GM19463 (cell line): ENCODE results near the gene WDR37.

ENCODE experiments used
- ATAC-seq: cut with Tn5 transposase; IDR thresholded peaks from one replicate; pipeline ENCODE4 v1.9.1; 2021; ENCODE audit warnings: mild to moderate bottlenecking, moderate library complexity; ENCODE audit not compliant: unreplicated experiment

The WDR37 gene

DNA sequence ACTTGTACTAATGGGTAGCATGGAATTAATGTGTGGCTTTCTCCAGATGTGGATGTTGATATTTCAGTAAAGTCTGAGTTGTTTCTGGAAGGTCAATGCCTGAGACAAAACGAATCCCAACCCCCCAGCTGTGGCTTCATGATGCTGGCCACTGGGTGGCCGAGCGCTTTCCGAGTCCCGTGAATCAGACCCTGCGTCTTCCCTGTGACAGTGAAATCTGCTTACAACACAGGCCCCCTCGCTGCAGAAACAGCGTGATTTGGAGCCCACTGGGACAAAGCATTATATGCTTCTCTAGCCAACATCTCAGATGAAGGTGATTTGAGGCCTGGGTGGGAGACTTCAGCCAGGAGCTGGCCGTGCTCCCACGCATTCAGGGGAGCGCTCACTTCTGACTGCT lies 124.7 kb downstream of the WDR37 start:
- ATAC-seq, result no peak
